Lower leg skin (tissue), 4 donors: ENCODE data around the gene FPGS. TPM values are rescaled to one million over a fixed set of nuclear protein-coding genes. Genes with fewer than 3 reads are reported as not detected.
"Not testable (repeated sequence)": the region's sequence is repeated elsewhere in the genome, so short reads cannot be mapped to it uniquely, and the experiment has no call there.

Experiments used
- DNase-seq, 2 donors: peaks; one replicate each; pipeline ENCODE4 v3.0.0-alpha.2; 2019; ENCODE audit warnings: low spot score in 2 of 2
- H3K4me3 ChIP-seq: fragments of 200-600 bp; sonication (generic); 2 replicates; pipeline ENCODE4 v1.5.1; 2017; ENCODE audit warnings: mild to moderate bottlenecking, low read depth; ENCODE audit not compliant: poor library complexity, severe bottlenecking
- CTCF ChIP-seq, 3 donors: fragments of 450-650 bp; IDR thresholded peaks; one replicate each; pipeline ENCODE4 v1.5.1; 2016; ENCODE audit warnings: antibody characterized with exemption in 3 of 3, mild to moderate bottlenecking in 3 of 3, moderate library complexity in 2 of 3
- POLR2A ChIP-seq, 2 donors: fragments of 450-650 bp; IDR thresholded peaks; one replicate each; pipeline ENCODE4 v1.6.1; 2016 to 2017; ENCODE audit warnings: antibody characterized with exemption in 2 of 2, mild to moderate bottlenecking in 1 of 2, moderate library complexity in 1 of 2
- WGBS, 2 donors: methylation state at CpG; one replicate each; pipeline ENCODE4 v1.1.5; 2018; 5-methylcytosine and 5-hydroxymethylcytosine counted together
- intact Hi-C: fragments of 100-400 bp; cut with DNase I; formaldehyde crosslinking; loops from one replicate; pipeline ENCODE4 v1.15.0; 2023; ENCODE audit warnings: low total_unique reads
- total RNA-seq, 4 donors: library from RNA; depleted of rRNA; stranded (reverse); fragments of >200 nt; gene quantifications; one replicate each; pipeline ENCODE4 v1.1.0, GENCODE V29; 2016

FPGS gene
- total RNA-seq, 4 donors from 2014 or later = 21.3 to 46.5 (median 37.4) TPM

- 68 to 72% methylated on average over 17 of the region's 17 CpGs for WGBS, 2 donors
- intact Hi-C loops = no loop called here
- no peak overlapping the region for H3K4me3 ChIP-seq
- no peak for DNase-seq
- no peak for TF ChIP-seq POLR2A (IDR thresholded peaks at IDR 0.05)
- no peak for TF ChIP-seq CTCF (IDR thresholded peaks at IDR 0.05)
Observed at GRCh38 chr9:127779136-127779981, 23.3 kb upstream of the FPGS start.

GRCh38 chr9:127780126-127780885, 22.4 kb upstream of the FPGS start:
- intact Hi-C loops = loop anchor here (5.0 kb wide), 1 partner anchor 43 kb away; the partner anchor contains the start of gene TOR2A
- no peak overlapping the region for H3K4me3 ChIP-seq
- TF ChIP-seq POLR2A (IDR thresholded peaks at IDR 0.05) = no peak
- TF ChIP-seq CTCF (IDR thresholded peaks at IDR 0.05) = no peak
- WGBS, 2 donors = 65 to 67% methylated on average over 17 to 18 of the region's 20 CpGs
- no peak for DNase-seq

GRCh38 chr9:127780909-127781308, 21.8 kb upstream of the FPGS start:
- H3K4me3 ChIP-seq, DNase-seq: not testable (repeated sequence)
- WGBS, 2 donors = 80 to 86% methylated on average over 9 of the region's 9 CpGs
- intact Hi-C loops = loop anchor here (5.0 kb wide), 1 partner anchor 44 kb away; the partner anchor contains the start of gene TOR2A

- intact Hi-C loops = loop anchor here (5.0 kb wide), 1 partner anchor 45 kb away; the partner anchor contains the start of gene TOR2A
- no peak for DNase-seq
- H3K4me3 ChIP-seq = no peak overlapping the region
- TF ChIP-seq POLR2A (IDR thresholded peaks at IDR 0.05) = no peak
- TF ChIP-seq CTCF (IDR thresholded peaks at IDR 0.05) = no peak
- WGBS, 2 donors = 77 to 83% methylated on average over 4 of the region's 4 CpGs
Observed at GRCh38 chr9:127781806-127782205, 20.9 kb upstream of the FPGS start.

- 69 to 81% methylated on average over 17 to 20 of the region's 20 CpGs for WGBS, 2 donors
- TF ChIP-seq POLR2A (IDR thresholded peaks at IDR 0.05) (no peak), CTCF (IDR thresholded peaks at IDR 0.05) (no peak)
- DNase-seq = peak; percentile 55 to 93
- no peak overlapping the region for H3K4me3 ChIP-seq
- intact Hi-C loops = loop anchor here (5.0 kb wide), 1 partner anchor 46 kb away; the partner anchor contains the start of gene TOR2A
Observed at GRCh38 chr9:127783111-127784008, 19.3 kb upstream of the FPGS start.
